GM12878 (cell line): ENCODE measurements around the gene RERG. TPM values are rescaled to one million over a fixed set of nuclear protein-coding genes. Genes with fewer than 3 reads are reported as not detected.

Experiments used
- ATAC-seq: fragments of 200-7000 bp; cut with Tn5 transposase; 3 replicates; pipeline ENCODE4 v1.9.1; 2020; ENCODE audit warnings: mild to moderate bottlenecking, moderate library complexity
- BruUV-seq: library from RNA; stranded (reverse); fragments of 400-500 nt; replicated peaks from 2 replicates; lab custom pipeline; 2021; lab: Mats Ljungman, UMichigan
- CTCF ChIA-PET: fragments of 300-600 bp; sonication (Branson Sonifier 250); formaldehyde crosslinking; extraction: SDS; loops from one replicate; lab custom pipeline; 2021; ENCODE audit warnings: inconsistent platforms; lab: Yijun Ruan, JAX
- POLR2A ChIA-PET: fragments of 350-600 bp; formaldehyde crosslinking; extraction: SDS; loops from one replicate; lab custom pipeline; 2021; ENCODE audit warnings: inconsistent platforms; lab: Charles Lee
- RAD21 ChIA-PET: fragments of 300-600 bp; sonication (Branson Sonifier 250); formaldehyde crosslinking; loops from one replicate; lab custom pipeline; 2023; ENCODE audit warnings: antibody characterized with exemption; ENCODE audit not compliant: unreplicated experiment; lab: Charles Lee
- SMC1A ChIA-PET: fragments of 300-600 bp; sonication (Branson Sonifier 250); formaldehyde crosslinking; loops from one replicate; lab custom pipeline; 2023; ENCODE audit not compliant: unreplicated experiment, uncharacterized antibody; lab: Charles Lee
- DNase-seq: peaks from one replicate; pipeline ENCODE4 v3.0.0-alpha.2; 2011; ENCODE audit warnings: low read depth, low spot score
- FAIRE-seq: peaks from 3 replicates; lab custom pipeline; 2011; peaks lifted over from hg19 to GRCh38; lab: Jason Lieb, UNC
- H2AFZ ChIP-seq: 2 replicates; pipeline ENCODE4 v1.6.0; 2011; ENCODE audit warnings: low read depth, low read length, control low read depth; ENCODE audit not compliant: control insufficient read depth
- H3K27ac ChIP-seq: 2 replicates; pipeline ENCODE4 v1.5.1; 2011; ENCODE audit warnings: control low read depth; ENCODE audit not compliant: control insufficient read depth, insufficient read depth
- H3K27me3 ChIP-seq, 2 experiments: replicated peaks in 1 of 2; 2 replicates each; pipeline versions ENCODE4 v1.6.0 to v1.6.1; 2011; ENCODE audit warnings: low read length in 1 of 2; ENCODE audit not compliant: control insufficient read depth in 2 of 2, insufficient read depth in 2 of 2
- H3K36me3 ChIP-seq, 2 experiments: 2 replicates each; pipeline ENCODE4 v1.5.1; 2011; ENCODE audit warnings: low read length in 1 of 2; ENCODE audit not compliant: control insufficient read depth in 2 of 2, insufficient read depth in 2 of 2
- H3K4me1 ChIP-seq: 2 replicates; pipeline ENCODE4 v1.6.1; 2011; ENCODE audit warnings: mild to moderate bottlenecking, low read length, moderate library complexity, mixed read lengths; ENCODE audit not compliant: control insufficient read depth, insufficient read depth
- H3K4me2 ChIP-seq: 2 replicates; pipeline ENCODE4 v1.6.0; 2011; ENCODE audit warnings: control low read depth; ENCODE audit not compliant: control insufficient read depth, insufficient read depth
- H3K4me3 ChIP-seq: fragments of 200-600 bp; sonication (generic); 2 replicates; pipeline ENCODE4 v1.5.1; 2016
- H3K79me2 ChIP-seq: 2 replicates; pipeline ENCODE4 v1.6.0; 2011; ENCODE audit warnings: low read length; ENCODE audit not compliant: control insufficient read depth, insufficient read depth
- H3K9ac ChIP-seq: 2 replicates; pipeline ENCODE4 v1.8.0; 2011; ENCODE audit warnings: low read length, control low read depth, mixed read lengths; ENCODE audit not compliant: control insufficient read depth, insufficient read depth
- H3K9me3 ChIP-seq: replicated peaks from 3 replicates; pipeline ENCODE4 v1.5.1; 2011; ENCODE audit warnings: mild to moderate bottlenecking, low read length; ENCODE audit not compliant: control insufficient read depth, insufficient read depth
- H4K20me1 ChIP-seq: 2 replicates; pipeline ENCODE4 v1.6.0; 2011; ENCODE audit not compliant: control insufficient read depth, insufficient read depth
- ESRRA ChIP-seq: IDR thresholded peaks from 2 replicates; pipeline ENCODE4 v1.6.1; 2012; ENCODE audit warnings: mild to moderate bottlenecking, low read length, improper control_type of control experiment
- HDAC6 ChIP-seq: fragments of 200-600 bp; sonication (generic); IDR thresholded peaks from one replicate; pipeline ENCODE4 v1.8.0; 2017; ENCODE audit warnings: antibody characterized with exemption; ENCODE audit not compliant: unreplicated experiment
- NBN ChIP-seq: fragments of 450-650 bp; IDR thresholded peaks from 2 replicates; pipeline ENCODE4 v1.6.1; 2016
- RUNX3 ChIP-seq: IDR thresholded peaks from 2 replicates; pipeline ENCODE4 v1.6.1; 2012; ENCODE audit warnings: low read length, inconsistent platforms
- SMAD5 ChIP-seq: IDR thresholded peaks from 2 replicates; pipeline ENCODE4 v1.6.1; 2016; ENCODE audit warnings: antibody characterized with exemption, low read depth
- ZBTB40 ChIP-seq: fragments of 450-650 bp; IDR thresholded peaks from 2 replicates; pipeline ENCODE4 v1.6.1; 2016; ENCODE audit warnings: mild to moderate bottlenecking, moderate library complexity, borderline replicate concordance
- ZNF207 ChIP-seq: fragments of 450-650 bp; IDR thresholded peaks from 2 replicates; pipeline ENCODE4 v1.6.1; 2014; ENCODE audit warnings: antibody characterized with exemption, mild to moderate bottlenecking, borderline replicate concordance
- ZNF24 ChIP-seq: fragments of 450-650 bp; IDR thresholded peaks from 2 replicates; pipeline ENCODE4 v1.6.1; 2017; ENCODE audit warnings: antibody characterized with exemption, mild to moderate bottlenecking
- ZNF592 ChIP-seq: fragments of 450-650 bp; IDR thresholded peaks from 2 replicates; pipeline ENCODE4 v1.6.1; 2017; ENCODE audit warnings: mild to moderate bottlenecking, moderate library complexity
- WGBS: methylation state at CpG from one replicate; pipeline ENCODE4 v1.1.6; 2016; ENCODE audit warnings: low lambda C conversion rate; ENCODE audit not compliant: insufficient replicate concordance, insufficient coverage; ENCODE audit errors: missing lambda C conversion rate; 5-methylcytosine and 5-hydroxymethylcytosine counted together
- in situ Hi-C: fragments of 300-500 bp; cut with MboI; formaldehyde crosslinking; loops from 9 replicates; pipeline ENCODE4 v1.14.3; 2018; ENCODE audit warnings: mixed read lengths
- intact Hi-C: fragments of 100-400 bp; cut with micrococcal nuclease; formaldehyde crosslinking; loops from one replicate; pipeline ENCODE4 v1.14.2; 2022; ENCODE audit not compliant: unreplicated experiment
- polyA plus RNA-seq, 11 experiments: library from polyadenylated mRNA; depleted of rRNA in 4 of 11; unstranded in 6 of 11; stranded (reverse) in 5 of 11; fragments of >200 nt; fragmentation: Nextera tagmentation in 4 of 11; fragmentation: Illumina TruSeq in 1 of 11; extraction: Ambion mirVana in 4 of 11; extraction: Trizol in 1 of 11; gene quantifications; 1 replicate in 1 of 11; 2 replicates in 10 of 11; pipeline versions ENCODE4 v1.2.1 to v1.2.3, GENCODE V29; 2011 to 2016; ENCODE audit warnings: inconsistent platforms in 2 of 11, missing spikeins in 2 of 11, low read depth in 1 of 11
- total RNA-seq, 4 experiments: library from RNA; depleted of rRNA in 3 of 4; stranded (reverse); fragments of >200 nt in 3 of 4; fragmentation: Illumina TruSeq in 1 of 4; extraction: Trizol in 1 of 4; gene quantifications; 2 replicates each; pipeline versions ENCODE4 v1.2.1 to v1.2.3, GENCODE V29; 2013 to 2021

The RERG gene
- total and polyA plus RNA-seq, 10 of the 15 experiments (the other 5 are each of a cell fraction or from before 2014, with no cell fraction given), result 0.03 to 5.3 (median 0.05) TPM; not detected in 5

GRCh38 chr12:15206338-15206737 lies 14.9 kb downstream of the RERG start:
- ChIA-PET RAD21 (no interaction called here), SMC1A (interaction anchor here (1.2 kb wide), 1 partner anchor 14 kb away, joined by 4 read pairs; no protein-coding TSS in a partner anchor), CTCF (no interaction called here), POLR2A (no interaction called here)
- ATAC-seq (no peak), DNase-seq (no peak), FAIRE-seq (no peak)
- Histone ChIP-seq H2AFZ (no peak overlapping the region), H3K4me1 (no peaks in the 10 kb centered on the region), H3K9me3 (no peaks in the 10 kb centered on the region), H3K27ac (no peak overlapping the region), H3K4me3 (no peak overlapping the region), H3K36me3 (no peaks in the 10 kb centered on the region), H3K9ac (no peak overlapping the region), H3K79me2 (no peaks in the 10 kb centered on the region), H3K4me2 (no peak overlapping the region), H3K27me3 (no peaks in the 10 kb centered on the region), H4K20me1 (no peaks in the 10 kb centered on the region)
- TF ChIP-seq ZNF592 (no peak), NBN (no peak), SMAD5 (no peak), ZNF24 (no peak), ZBTB40 (no peak), HDAC6 (no peak), ESRRA (no peak), RUNX3 (no peak), ZNF207 (no peak)
- intact Hi-C loops (no loop called here), in situ Hi-C loops (no loop called here)
- BruUV-seq, result no TSS peak
- 4% methylated on average over 4 of the region's 4 CpGs for WGBS
